Ishikawa (cell line): Measurements from ENCODE around the gene CHEK1.

Experiments
- CEBPB ChIP-seq: IDR thresholded peaks from 2 replicates; pipeline ENCODE4 v1.6.1; 2012
- CREB1 ChIP-seq: IDR thresholded peaks from 2 replicates; pipeline ENCODE4 v1.6.1; 2012; ENCODE audit warnings: low read depth
- EP300 ChIP-seq: IDR thresholded peaks from 2 replicates; pipeline ENCODE4 v1.6.1; 2012; ENCODE audit warnings: borderline replicate concordance
- FOXM1 ChIP-seq: IDR thresholded peaks from 2 replicates; pipeline ENCODE4 v1.6.1; 2012; ENCODE audit warnings: low read depth, borderline replicate concordance
- MAX ChIP-seq: IDR thresholded peaks from 2 replicates; pipeline ENCODE4 v1.6.1; 2012
- NFIC ChIP-seq: IDR thresholded peaks from 2 replicates; pipeline ENCODE4 v1.6.1; 2012
- RAD21 ChIP-seq: IDR thresholded peaks from 2 replicates; pipeline ENCODE4 v1.6.1; 2012; ENCODE audit warnings: low read depth
- TAF1 ChIP-seq: IDR thresholded peaks from 2 replicates; pipeline ENCODE4 v1.6.1; 2012; ENCODE audit warnings: low read depth, mild to moderate bottlenecking
- TEAD4 ChIP-seq: IDR thresholded peaks from 2 replicates; pipeline ENCODE4 v1.6.1; 2012
- USF1 ChIP-seq: IDR thresholded peaks from 2 replicates; pipeline ENCODE4 v1.6.1; 2012
- YY1 ChIP-seq: IDR thresholded peaks from 2 replicates; pipeline ENCODE4 v1.6.1; 2012; ENCODE audit warnings: low read depth
- ZBTB7A ChIP-seq: IDR thresholded peaks from 2 replicates; pipeline ENCODE4 v1.6.1; 2012; ENCODE audit warnings: low read depth
- TF ChIP-seq, protein P1 (sequence below): IDR thresholded peaks from 2 replicates; pipeline ENCODE4 v1.6.1; 2012; ENCODE audit warnings: low read depth, mild to moderate bottlenecking

DNA sequence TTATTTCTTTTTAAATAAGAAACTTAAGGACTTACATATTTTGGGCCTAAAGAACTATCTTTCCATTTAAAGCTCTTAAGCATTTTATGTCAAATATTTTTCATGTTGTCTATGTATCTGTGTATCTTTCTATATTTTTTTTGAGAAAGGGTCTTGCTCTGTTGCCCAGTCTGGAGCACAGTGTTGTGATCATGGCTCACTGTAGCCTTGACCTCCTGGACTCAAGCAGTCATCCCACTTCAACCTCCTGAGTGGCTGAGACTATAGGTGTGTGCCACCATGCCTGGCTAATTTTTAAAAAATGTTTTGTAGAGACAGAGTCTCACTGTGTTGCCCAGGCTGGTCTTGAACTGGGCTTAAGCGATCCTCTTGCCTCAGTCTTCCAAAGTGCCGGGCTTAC is 24.3 kb upstream of the CHEK1 start:
- TF ChIP-seq RAD21, result no peak
- no peak for TF ChIP-seq EP300
- TF ChIP-seq CEBPB, result no peak
- no peak for TF ChIP-seq MAX
- TF ChIP-seq YY1, result no peak
- TF ChIP-seq, protein P1, sequence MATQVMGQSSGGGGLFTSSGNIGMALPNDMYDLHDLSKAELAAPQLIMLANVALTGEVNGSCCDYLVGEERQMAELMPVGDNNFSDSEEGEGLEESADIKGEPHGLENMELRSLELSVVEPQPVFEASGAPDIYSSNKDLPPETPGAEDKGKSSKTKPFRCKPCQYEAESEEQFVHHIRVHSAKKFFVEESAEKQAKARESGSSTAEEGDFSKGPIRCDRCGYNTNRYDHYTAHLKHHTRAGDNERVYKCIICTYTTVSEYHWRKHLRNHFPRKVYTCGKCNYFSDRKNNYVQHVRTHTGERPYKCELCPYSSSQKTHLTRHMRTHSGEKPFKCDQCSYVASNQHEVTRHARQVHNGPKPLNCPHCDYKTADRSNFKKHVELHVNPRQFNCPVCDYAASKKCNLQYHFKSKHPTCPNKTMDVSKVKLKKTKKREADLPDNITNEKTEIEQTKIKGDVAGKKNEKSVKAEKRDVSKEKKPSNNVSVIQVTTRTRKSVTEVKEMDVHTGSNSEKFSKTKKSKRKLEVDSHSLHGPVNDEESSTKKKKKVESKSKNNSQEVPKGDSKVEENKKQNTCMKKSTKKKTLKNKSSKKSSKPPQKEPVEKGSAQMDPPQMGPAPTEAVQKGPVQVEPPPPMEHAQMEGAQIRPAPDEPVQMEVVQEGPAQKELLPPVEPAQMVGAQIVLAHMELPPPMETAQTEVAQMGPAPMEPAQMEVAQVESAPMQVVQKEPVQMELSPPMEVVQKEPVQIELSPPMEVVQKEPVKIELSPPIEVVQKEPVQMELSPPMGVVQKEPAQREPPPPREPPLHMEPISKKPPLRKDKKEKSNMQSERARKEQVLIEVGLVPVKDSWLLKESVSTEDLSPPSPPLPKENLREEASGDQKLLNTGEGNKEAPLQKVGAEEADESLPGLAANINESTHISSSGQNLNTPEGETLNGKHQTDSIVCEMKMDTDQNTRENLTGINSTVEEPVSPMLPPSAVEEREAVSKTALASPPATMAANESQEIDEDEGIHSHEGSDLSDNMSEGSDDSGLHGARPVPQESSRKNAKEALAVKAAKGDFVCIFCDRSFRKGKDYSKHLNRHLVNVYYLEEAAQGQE, result no peak
- TF ChIP-seq TEAD4, result no peak
- no peak for TF ChIP-seq FOXM1
- TF ChIP-seq USF1, result no peak
- no peak for TF ChIP-seq NFIC
- no peak for TF ChIP-seq ZBTB7A
- no peak for TF ChIP-seq TAF1
- TF ChIP-seq CREB1, result no peak
